HCT116 (cell line): ENCODE measurements around the gene GIPC3.

Source experiments
- CEBPB ChIP-seq: IDR thresholded peaks from 2 replicates; pipeline ENCODE4 v1.6.1; 2012; ENCODE audit warnings: low read depth
- EGR1 ChIP-seq: IDR thresholded peaks from 2 replicates; pipeline ENCODE4 v1.6.1; 2012; ENCODE audit warnings: low read depth
- POLR2A ChIP-seq: IDR thresholded peaks from 2 replicates; pipeline ENCODE4 v1.7.0; 2011; ENCODE audit warnings: borderline replicate concordance; ENCODE audit not compliant: insufficient read depth, insufficient read length; ENCODE audit errors: extremely low read depth
- POLR2AphosphoS5 ChIP-seq: IDR thresholded peaks from 2 replicates; pipeline ENCODE4 v1.6.1; 2011; ENCODE audit warnings: mild to moderate bottlenecking, low read depth, low read length, moderate library complexity
- SIN3A ChIP-seq: IDR thresholded peaks from 2 replicates; pipeline ENCODE4 v1.6.1; 2012; ENCODE audit warnings: low read depth
- TF ChIP-seq, protein P1 (sequence below), 3 experiments: fragments of 200-600 bp in 1 of 3; sonication (generic) in 1 of 3; IDR thresholded peaks in 2 of 3; conservative IDR thresholded peaks in 1 of 3; 2 replicates each; pipeline ENCODE4 v1.5.1; 2012 to 2017; ENCODE audit warnings: low read depth in 2 of 3, low read length in 2 of 3, antibody characterized with exemption in 1 of 3, borderline replicate concordance in 1 of 3, control low read depth in 1 of 3, mild to moderate bottlenecking in 1 of 3, mixed read lengths in 1 of 3, mixed run types in 1 of 3, moderate library complexity in 1 of 3; ENCODE audit not compliant: insufficient read depth in 1 of 3
- TF ChIP-seq, protein P2 (sequence below): IDR thresholded peaks from 2 replicates; pipeline ENCODE4 v1.6.1; 2012

DNA sequence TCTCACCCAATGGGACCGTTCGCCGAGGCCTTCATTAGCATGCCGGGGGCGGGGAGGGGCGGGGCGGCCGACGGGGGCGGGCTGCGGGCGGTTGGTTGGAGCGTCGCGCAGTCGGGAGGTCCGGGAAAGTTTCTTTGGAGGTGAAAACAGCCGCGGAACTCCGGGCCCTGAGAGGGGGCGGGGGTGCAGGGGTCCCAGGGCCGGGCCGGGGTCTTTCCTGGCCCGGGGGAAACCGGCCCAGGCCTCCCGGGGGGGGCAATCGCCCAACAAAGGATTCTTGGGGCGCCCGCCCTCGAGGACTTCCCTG lies 12.5 kb upstream of the GIPC3 start, which contains the start of gene HMG20B:
- TF ChIP-seq, protein P1, sequence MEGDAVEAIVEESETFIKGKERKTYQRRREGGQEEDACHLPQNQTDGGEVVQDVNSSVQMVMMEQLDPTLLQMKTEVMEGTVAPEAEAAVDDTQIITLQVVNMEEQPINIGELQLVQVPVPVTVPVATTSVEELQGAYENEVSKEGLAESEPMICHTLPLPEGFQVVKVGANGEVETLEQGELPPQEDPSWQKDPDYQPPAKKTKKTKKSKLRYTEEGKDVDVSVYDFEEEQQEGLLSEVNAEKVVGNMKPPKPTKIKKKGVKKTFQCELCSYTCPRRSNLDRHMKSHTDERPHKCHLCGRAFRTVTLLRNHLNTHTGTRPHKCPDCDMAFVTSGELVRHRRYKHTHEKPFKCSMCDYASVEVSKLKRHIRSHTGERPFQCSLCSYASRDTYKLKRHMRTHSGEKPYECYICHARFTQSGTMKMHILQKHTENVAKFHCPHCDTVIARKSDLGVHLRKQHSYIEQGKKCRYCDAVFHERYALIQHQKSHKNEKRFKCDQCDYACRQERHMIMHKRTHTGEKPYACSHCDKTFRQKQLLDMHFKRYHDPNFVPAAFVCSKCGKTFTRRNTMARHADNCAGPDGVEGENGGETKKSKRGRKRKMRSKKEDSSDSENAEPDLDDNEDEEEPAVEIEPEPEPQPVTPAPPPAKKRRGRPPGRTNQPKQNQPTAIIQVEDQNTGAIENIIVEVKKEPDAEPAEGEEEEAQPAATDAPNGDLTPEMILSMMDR (IDR thresholded peaks at IDR 0.05 in 2 of 3, conservative IDR thresholded peaks at IDR 0.05 in 1 of 3; ENCODE audit: borderline replicate concordance in 1 of 3, insufficient read depth in 1 of 3, low read depth in 2 of 3, low read length in 2 of 3), result no peak
- TF ChIP-seq EGR1 (no peak), SIN3A (no peak), POLR2AphosphoS5 (peak; percentile 60; the same call in 1 of the 2 replicates), CEBPB (no peak), POLR2A (no peak)
- TF ChIP-seq, protein P2, sequence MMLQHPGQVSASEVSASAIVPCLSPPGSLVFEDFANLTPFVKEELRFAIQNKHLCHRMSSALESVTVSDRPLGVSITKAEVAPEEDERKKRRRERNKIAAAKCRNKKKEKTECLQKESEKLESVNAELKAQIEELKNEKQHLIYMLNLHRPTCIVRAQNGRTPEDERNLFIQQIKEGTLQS, result no peak
